GM13977 (cell line): ENCODE data around the gene MARCHF10.

ENCODE experiments used
- DNase-seq: peaks from one replicate; pipeline ENCODE4 v3.0.0; 2012; ENCODE audit warnings: low spot score
- in situ Hi-C: fragments of 300-500 bp; cut with MboI; formaldehyde crosslinking; loops from one replicate; pipeline ENCODE4 v1.12.0; 2022; ENCODE audit warnings: low sequenced_read_pairs, low pct_unique_long_range_greater_than_20kb, mixed read lengths, inconsistent platforms; ENCODE audit not compliant: unreplicated experiment
- TF ChIP-seq, protein P1 (sequence below): IDR thresholded peaks from 2 replicates; pipeline ENCODE4 v1.5.1; 2012; ENCODE audit warnings: mild to moderate bottlenecking, control low read depth; ENCODE audit not compliant: insufficient read depth; ENCODE audit errors: extremely low read depth, missing control alignments

Gene MARCHF10

DNA sequence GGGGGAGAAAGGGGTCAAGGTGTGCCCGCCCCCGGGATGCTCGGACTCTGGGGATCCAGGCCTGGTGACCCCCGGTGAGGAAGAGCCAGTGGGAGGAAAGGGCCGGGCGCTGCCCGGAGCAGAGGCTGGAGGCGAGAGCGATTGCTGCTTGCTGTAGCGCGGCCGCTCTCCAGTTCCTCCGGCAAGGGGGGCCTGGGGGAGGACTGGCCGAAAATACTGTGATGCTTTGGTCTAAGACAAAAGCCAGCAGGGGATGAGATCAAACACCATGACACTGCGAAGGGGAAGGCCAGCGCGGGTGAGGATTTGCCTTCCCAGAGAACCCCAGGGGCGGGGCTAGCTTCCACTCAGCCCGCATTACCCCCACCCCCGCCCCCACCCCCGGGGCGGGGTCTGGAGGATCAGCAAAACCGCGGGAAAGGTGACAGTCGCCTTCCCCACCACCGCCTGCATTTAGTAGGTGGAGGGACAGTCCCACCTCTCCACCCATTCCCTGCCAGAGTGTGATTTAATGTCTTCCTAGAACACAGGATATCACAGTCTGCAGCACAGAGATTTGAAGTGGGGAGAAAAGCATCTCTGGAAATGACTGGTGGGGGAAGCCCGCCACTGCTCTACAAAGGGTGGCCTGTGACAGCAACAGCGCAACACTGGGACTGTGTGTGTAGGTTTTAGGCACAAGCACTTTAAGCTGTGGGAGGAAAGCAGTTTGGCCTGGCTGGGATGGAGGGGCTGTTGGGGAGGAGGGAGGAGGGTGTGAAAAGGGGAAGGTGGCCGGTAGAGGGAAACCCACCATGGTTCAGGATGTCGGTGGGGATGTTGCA is 154.9 kb downstream of the MARCHF10 start:
- peak; percentile 89 for DNase-seq
- TF ChIP-seq, protein P1, sequence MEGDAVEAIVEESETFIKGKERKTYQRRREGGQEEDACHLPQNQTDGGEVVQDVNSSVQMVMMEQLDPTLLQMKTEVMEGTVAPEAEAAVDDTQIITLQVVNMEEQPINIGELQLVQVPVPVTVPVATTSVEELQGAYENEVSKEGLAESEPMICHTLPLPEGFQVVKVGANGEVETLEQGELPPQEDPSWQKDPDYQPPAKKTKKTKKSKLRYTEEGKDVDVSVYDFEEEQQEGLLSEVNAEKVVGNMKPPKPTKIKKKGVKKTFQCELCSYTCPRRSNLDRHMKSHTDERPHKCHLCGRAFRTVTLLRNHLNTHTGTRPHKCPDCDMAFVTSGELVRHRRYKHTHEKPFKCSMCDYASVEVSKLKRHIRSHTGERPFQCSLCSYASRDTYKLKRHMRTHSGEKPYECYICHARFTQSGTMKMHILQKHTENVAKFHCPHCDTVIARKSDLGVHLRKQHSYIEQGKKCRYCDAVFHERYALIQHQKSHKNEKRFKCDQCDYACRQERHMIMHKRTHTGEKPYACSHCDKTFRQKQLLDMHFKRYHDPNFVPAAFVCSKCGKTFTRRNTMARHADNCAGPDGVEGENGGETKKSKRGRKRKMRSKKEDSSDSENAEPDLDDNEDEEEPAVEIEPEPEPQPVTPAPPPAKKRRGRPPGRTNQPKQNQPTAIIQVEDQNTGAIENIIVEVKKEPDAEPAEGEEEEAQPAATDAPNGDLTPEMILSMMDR = no peak
- in situ Hi-C loops = no loop called here

DNA sequence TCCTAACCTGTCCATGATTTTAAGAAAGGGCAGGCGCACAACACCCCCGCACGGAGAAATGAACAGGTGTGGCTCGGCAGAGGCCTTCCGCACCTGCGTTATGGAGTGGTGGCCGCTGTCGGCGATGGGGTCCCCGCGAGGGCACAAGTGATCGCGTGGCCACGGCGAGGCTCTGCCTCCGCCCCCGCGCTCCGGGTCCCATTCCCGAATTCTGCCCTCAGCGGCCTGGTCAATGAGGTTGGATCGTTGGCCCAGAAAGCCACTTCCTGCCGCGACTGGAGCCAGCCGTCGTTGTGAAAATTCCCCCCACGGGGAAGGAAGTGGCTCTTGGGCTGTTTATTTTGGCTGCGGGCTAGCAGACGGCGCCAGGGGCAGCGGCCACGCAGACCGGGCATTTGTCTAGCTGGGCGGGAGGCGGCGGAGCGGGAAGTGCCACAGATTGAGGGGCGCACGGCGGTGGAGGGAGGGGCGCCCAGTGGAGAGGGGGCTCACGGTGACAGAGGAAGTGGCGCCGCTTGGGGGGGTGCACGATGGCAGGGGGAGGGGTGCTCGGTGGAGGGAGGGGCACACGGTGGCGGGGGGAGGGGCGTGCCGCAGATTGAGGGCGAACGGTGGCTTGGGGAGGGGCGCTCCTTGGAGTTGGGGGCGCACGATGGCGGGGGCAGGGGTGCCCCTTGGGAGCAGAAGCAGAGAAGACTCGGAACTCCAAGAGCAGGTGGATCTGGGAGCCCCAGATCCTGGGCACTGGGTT is 155.7 kb downstream of the MARCHF10 start:
- TF ChIP-seq, protein P1 = no peak
- peak; percentile 46 for DNase-seq

More for the DNA sequence above, 155.7 kb downstream of the MARCHF10 start:
- in situ Hi-C loops = no loop called here
